OCI-LY1 (cell line): ENCODE results near the gene NOP14.

Source experiments
- H2AFZ ChIP-seq: fragments of 200-600 bp; sonication (generic), shearing (Covaris generic); 2 replicates; pipeline ENCODE4 v1.6.0; 2014; ENCODE audit warnings: antibody characterized with exemption, mild to moderate bottlenecking, low read length
- H3F3A ChIP-seq: fragments of 200-600 bp; sonication (generic), shearing (Covaris generic); 2 replicates; pipeline ENCODE4 v1.6.0; 2014; ENCODE audit warnings: mild to moderate bottlenecking, antibody characterized with exemption, low read length, moderate library complexity; ENCODE audit not compliant: insufficient read depth
- H3K27ac ChIP-seq: fragments of 200-600 bp; sonication (generic); 2 replicates; pipeline ENCODE4 v1.5.1; 2014; ENCODE audit warnings: low read length, mixed run types, mild to moderate bottlenecking, low read depth; ENCODE audit not compliant: poor library complexity, severe bottlenecking
- H3K27me3 ChIP-seq: fragments of 200-600 bp; sonication (generic); 2 replicates; pipeline ENCODE4 v1.6.0; 2014; ENCODE audit warnings: antibody characterized with exemption, mild to moderate bottlenecking, low read length, moderate library complexity; ENCODE audit not compliant: insufficient read depth
- H3K36me3 ChIP-seq: fragments of 200-600 bp; sonication (generic); 2 replicates; pipeline ENCODE4 v1.6.1; 2014; ENCODE audit warnings: mild to moderate bottlenecking, antibody characterized with exemption, low read length, moderate library complexity, mixed read lengths; ENCODE audit not compliant: insufficient read depth
- H3K4me1 ChIP-seq: fragments of 200-600 bp; sonication (generic); 2 replicates; pipeline ENCODE4 v1.5.1; 2014; ENCODE audit warnings: mild to moderate bottlenecking, low read length, moderate library complexity; ENCODE audit not compliant: insufficient read depth, severe bottlenecking
- H3K4me2 ChIP-seq: fragments of 200-600 bp; sonication (generic), shearing (Covaris generic); 2 replicates; pipeline ENCODE4 v1.6.1; 2014; ENCODE audit warnings: low read length
- H3K4me3 ChIP-seq: fragments of 200-600 bp; sonication (generic); 2 replicates; pipeline ENCODE4 v1.5.1; 2014; ENCODE audit warnings: low read length, low read depth, mild to moderate bottlenecking, mixed read lengths; ENCODE audit not compliant: poor library complexity, severe bottlenecking
- H3K79me2 ChIP-seq: fragments of 200-600 bp; shearing (Covaris generic); 2 replicates; pipeline ENCODE4 v1.6.1; 2016; ENCODE audit warnings: mixed run types, low read length, mixed read lengths; ENCODE audit not compliant: insufficient read depth
- H3K9ac ChIP-seq: fragments of 200-600 bp; sonication (generic), shearing (Covaris generic); 2 replicates; pipeline ENCODE4 v1.6.1; 2014; ENCODE audit warnings: mild to moderate bottlenecking, low read length, mixed read lengths
- H3K9me2 ChIP-seq: fragments of 200-600 bp; sonication (generic), shearing (Covaris generic); 2 replicates; pipeline ENCODE4 v1.6.1; 2014; ENCODE audit warnings: low read depth, mild to moderate bottlenecking, low read length, mixed read lengths
- H3K9me3 ChIP-seq: fragments of 200-600 bp; shearing (Covaris generic); 2 replicates; pipeline ENCODE4 v1.6.1; 2014; ENCODE audit warnings: low read length, mixed read lengths
- H4K20me1 ChIP-seq: fragments of 200-600 bp; sonication (generic), shearing (Covaris generic); 2 replicates; pipeline ENCODE4 v1.6.0; 2016; ENCODE audit warnings: mild to moderate bottlenecking, low read length; ENCODE audit not compliant: insufficient read depth
- CTCF ChIP-seq: fragments of 200-600 bp; sonication (generic), shearing (Covaris generic); IDR thresholded peaks from 2 replicates; pipeline ENCODE4 v1.5.1; 2017; ENCODE audit warnings: mild to moderate bottlenecking, antibody characterized with exemption, low read length, moderate library complexity, mixed read lengths
- EZH2 ChIP-seq: fragments of 200-600 bp; sonication (generic), shearing (Covaris generic); IDR thresholded peaks from 2 replicates; pipeline ENCODE4 v1.8.0; 2017; ENCODE audit warnings: borderline replicate concordance, mixed run types, mild to moderate bottlenecking, antibody characterized with exemption, low read length, moderate library complexity, mixed read lengths

NOP14 gene

GRCh38 chr4:2971275-2971674 lies 8.1 kb upstream of the NOP14 start:
- Histone ChIP-seq H3K79me2 (no peaks in the 10 kb centered on the region), H3K4me3 (no peak overlapping the region), H3K27ac (no peak overlapping the region), H3K36me3 (no peaks in the 10 kb centered on the region), H4K20me1 (no peaks in the 10 kb centered on the region), H3K9ac (no peak overlapping the region), H3K4me1 (no peaks in the 10 kb centered on the region), H2AFZ (no peak overlapping the region), H3F3A (no peaks in the 10 kb centered on the region), H3K4me2 (no peak overlapping the region), H3K27me3 (no peaks in the 10 kb centered on the region), H3K9me2 (no peaks in the 10 kb centered on the region), H3K9me3 (no peaks in the 10 kb centered on the region)
- TF ChIP-seq CTCF = no peak
- TF ChIP-seq EZH2 = no peak

GRCh38 chr4:2968381-2968780 lies 5.2 kb upstream of the NOP14 start:
- no peaks in the 10 kb centered on the region for H3K9me3 ChIP-seq
- H3K4me2 ChIP-seq = no peak overlapping the region
- peaks cover 5% of the 10 kb centered on the region for H3K4me1 ChIP-seq
- no peak overlapping the region for H2AFZ ChIP-seq
- TF ChIP-seq CTCF = no peak
- no peak for TF ChIP-seq EZH2
- no peaks in the 10 kb centered on the region for H3K9me2 ChIP-seq
- H4K20me1 ChIP-seq = no peaks in the 10 kb centered on the region
- H3K79me2 ChIP-seq = no peaks in the 10 kb centered on the region
- H3K27me3 ChIP-seq = no peaks in the 10 kb centered on the region
- no peak overlapping the region for H3K27ac ChIP-seq
- no peaks in the 10 kb centered on the region for H3K36me3 ChIP-seq
- no peak overlapping the region for H3K9ac ChIP-seq
- H3K4me3 ChIP-seq = no peak overlapping the region
- H3F3A ChIP-seq = no peaks in the 10 kb centered on the region

GRCh38 chr4:2965262-2965661 lies 2.1 kb upstream of the NOP14 start:
- Histone ChIP-seq H3F3A (no peaks in the 10 kb centered on the region), H4K20me1 (no peaks in the 10 kb centered on the region), H3K27me3 (no peaks in the 10 kb centered on the region), H3K4me2 (no peak overlapping the region), H3K79me2 (peaks cover 12% of the 10 kb centered on the region), H3K9me3 (no peaks in the 10 kb centered on the region), H3K9ac (no peak overlapping the region), H3K27ac (no peak overlapping the region), H3K4me3 (no peak overlapping the region), H3K9me2 (no peaks in the 10 kb centered on the region), H3K4me1 (peaks cover 14% of the 10 kb centered on the region), H2AFZ (no peak overlapping the region), H3K36me3 (peaks cover under 1% of the 10 kb centered on the region; the same call in 1 of the 2 replicates)
- no peak for TF ChIP-seq EZH2
- TF ChIP-seq CTCF = no peak
